Cerebellar cortex (tissue), 1 donor: ENCODE results near the gene PERM1.
"Not testable (repeated sequence)": the region's sequence is repeated elsewhere in the genome, so short reads cannot be mapped to it uniquely, and the experiment has no call there.

Experiments
- DNase-seq: peaks from one replicate; pipeline ENCODE4 v3.0.0-alpha.2; 2015; ENCODE audit warnings: low spot score

Gene PERM1

GRCh38 chr1:947958-948357 is 33.9 kb downstream of the PERM1 start:
- DNase-seq: no peak

DNA sequence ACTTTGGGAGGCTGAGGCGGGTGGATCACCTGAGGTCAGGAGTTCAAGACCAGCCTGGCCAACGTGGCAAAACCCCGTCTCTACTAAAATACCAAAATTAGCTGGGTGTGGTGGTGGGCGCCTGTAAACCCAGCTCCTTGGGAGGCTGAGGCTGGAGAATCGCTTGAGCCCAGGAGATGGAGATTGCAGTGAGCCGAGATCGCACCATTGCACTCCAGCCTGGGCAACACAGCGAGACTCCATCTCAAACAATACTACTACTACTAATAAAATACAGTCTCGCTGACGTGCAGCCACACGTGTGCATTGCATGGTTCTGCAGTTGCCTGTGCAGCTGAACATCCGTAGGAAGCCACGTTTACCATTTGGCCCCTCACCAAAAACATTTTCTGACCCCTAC is 35.1 kb downstream of the PERM1 start:
- not testable (repeated sequence) for DNase-seq

DNA sequence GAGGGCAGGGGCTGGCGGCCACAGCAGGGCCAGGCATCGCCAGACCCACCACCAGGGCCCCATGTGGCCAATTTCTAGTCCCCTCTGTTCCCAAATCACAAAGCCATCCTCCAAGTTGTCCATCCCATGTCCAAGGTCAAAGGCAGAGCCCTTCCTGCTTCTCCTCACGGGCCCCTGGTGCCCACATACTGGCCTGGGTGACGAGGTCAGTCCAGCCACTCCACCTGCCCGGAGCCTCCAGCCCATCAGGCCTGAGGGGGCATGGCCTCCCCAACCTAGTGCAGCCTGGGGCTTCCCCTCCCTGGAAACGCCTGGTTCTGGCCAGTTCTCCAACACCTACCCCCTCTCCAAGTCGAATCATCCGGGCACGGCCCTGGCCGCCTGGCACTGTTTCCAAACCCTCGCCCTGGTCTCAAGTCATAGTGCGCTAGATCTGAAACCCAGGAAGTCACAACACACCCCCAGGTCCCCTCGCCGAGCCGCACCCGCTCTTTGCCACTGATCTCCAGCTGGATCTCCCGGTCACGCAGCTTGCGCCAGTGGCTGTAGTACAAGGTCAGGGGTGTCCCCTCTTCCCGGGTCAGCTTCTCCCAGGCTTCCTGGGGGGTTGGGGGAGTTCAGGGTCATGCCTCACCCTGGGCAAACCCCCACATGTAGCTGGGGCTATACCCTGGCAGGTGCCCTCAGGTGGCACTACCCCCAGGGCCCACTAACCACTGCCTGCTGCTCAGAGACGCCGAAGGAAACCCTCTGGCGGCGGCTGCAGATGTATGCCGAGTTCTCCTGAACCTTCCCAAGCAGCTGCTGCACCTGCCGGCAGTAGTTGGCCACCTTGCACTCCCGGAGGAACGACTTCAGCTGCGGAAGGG is 36.0 kb downstream of the PERM1 start:
- peak; percentile 24 for DNase-seq

DNA sequence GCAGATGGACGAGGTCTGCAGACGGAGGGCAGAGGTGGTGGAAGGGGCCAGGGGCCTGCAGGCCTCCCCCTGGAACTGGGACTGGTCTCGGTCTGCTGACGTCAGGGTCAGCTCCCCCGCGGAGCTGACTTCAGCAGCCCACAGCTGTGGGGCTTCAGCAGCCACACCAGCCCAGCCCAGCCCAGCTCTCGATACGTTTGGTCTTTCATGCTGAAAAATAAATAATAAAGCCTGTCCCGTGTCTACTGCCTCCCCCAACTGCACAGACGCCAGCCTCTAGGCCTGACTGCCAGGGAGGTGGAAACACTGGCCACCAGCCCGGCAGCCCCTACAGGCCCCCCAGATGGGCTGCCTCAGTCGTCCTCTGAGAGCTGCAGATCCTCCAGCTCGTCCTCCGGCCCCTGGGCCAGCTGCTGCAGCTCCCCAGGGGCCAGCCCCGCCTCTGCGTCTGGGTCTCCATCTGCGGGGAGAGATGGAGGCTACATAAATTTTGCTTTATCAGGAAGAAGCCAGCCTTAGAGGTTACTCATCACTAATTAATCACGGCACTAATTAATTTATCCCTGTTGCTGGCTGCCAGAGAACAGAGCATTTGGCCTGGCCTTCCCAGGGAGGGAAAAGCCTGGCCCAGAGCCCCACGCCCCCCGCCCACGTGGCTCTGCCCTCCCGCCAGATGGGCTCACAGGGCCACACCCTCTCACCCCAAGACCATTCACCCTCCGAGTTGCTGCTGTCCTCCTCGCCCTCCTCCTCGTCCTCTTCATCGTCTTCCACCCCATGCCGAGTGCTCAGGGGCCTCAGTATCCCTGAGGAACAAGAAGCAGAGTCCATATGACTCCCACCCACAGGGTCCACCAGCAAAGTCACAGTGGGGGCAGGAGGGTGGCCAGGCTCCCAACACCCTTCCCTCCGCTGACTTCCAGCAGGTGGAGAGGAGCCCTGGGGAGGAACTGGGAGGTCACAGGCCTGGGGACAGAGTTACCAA is 37.3 kb downstream of the PERM1 start:
- DNase-seq: peak; percentile 69

- no peak for DNase-seq
These were observed 38.1 kb downstream of the PERM1 start for GRCh38 chr1:943545-944340.

DNA sequence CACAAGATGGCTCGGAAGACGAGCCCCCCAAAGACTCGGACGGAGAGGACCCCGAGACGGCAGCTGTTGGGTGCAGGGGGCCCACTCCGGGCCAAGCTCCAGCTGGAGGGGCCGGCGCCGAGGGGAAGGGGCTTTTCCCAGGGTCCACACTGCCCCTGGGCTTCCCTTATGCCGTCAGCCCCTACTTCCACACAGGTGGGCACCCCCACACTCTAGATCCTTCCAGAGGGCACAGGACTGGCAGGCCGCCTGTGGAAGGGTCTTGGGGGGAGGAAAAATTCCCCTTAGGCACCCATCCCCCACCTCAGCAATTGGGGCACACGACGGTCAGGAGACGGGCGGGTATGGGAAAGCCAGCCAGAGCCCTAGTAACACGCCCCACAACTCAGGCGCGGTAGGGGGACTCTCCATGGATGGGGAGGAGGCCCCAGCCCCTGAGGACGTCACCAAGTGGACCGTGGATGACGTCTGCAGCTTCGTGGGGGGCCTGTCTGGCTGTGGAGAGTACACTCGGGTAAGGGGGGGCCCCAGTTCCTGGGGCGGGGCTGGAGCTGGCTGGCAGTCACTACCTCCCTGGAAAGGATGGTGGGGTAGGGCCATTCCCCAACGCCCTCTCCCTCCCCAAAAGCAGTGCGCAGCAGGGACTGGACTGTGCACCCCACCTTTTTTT is 38.9 kb downstream of the PERM1 start:
- peak; percentile 61 for DNase-seq

DNA sequence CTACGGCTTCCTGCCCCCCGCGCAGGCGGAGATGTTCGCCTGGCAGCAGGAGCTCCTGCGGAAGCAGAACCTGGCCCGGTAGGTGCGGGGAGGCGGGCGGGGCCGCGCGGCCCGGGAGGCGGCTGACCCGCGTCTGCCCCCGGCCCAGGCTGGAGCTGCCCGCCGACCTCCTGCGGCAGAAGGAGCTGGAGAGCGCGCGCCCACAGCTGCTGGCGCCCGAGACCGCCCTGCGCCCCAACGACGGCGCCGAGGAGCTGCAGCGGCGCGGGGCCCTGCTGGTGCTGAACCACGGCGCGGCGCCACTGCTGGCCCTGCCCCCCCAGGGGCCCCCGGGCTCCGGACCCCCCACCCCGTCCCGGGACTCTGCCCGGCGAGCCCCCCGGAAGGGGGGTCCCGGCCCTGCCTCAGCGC is 39.5 kb downstream of the PERM1 start:
- DNase-seq: no peak

DNA sequence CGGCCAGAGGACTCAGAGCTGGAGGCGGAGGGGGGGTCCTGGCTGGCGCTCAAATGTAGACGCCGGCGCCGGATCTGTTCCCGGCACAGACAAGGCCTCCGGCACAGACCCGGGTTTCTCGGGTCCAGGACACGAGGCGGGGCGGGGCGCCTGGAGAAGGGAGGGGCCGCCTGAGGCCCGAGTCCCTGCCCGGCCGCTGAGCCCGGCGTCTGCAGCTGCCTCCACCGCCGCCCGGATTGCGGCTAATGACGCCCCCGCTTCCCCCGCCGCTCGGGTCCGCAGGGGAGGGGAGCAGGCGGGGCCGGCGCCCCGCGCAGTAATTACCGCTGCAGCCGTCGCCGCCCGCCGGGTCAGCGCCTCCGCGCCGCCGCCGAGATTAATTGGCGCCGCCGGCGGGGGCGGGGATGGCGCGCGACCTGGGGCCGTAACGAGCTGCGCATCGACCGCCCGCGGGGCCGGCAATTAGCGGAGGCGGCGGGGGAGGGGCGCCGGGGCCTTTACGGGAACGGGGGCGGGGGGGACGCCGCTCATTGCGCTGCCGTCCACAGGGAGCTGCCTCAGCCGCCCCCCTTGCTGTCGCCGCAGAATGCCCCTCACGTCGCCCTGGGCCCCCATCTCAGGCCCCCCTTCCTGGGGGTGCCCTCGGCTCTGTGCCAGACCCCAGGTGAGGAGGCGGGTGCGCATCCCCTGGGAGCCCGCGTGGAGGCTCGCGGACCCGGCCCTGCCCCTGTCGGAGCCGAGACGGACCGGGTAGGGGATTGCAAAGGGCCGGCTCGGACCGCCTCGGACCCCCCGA is 40.1 kb downstream of the PERM1 start:
- peak; percentile 79 for DNase-seq

GRCh38 chr1:941015-941587 is 40.8 kb downstream of the PERM1 start:
- DNase-seq: no peak

DNA sequence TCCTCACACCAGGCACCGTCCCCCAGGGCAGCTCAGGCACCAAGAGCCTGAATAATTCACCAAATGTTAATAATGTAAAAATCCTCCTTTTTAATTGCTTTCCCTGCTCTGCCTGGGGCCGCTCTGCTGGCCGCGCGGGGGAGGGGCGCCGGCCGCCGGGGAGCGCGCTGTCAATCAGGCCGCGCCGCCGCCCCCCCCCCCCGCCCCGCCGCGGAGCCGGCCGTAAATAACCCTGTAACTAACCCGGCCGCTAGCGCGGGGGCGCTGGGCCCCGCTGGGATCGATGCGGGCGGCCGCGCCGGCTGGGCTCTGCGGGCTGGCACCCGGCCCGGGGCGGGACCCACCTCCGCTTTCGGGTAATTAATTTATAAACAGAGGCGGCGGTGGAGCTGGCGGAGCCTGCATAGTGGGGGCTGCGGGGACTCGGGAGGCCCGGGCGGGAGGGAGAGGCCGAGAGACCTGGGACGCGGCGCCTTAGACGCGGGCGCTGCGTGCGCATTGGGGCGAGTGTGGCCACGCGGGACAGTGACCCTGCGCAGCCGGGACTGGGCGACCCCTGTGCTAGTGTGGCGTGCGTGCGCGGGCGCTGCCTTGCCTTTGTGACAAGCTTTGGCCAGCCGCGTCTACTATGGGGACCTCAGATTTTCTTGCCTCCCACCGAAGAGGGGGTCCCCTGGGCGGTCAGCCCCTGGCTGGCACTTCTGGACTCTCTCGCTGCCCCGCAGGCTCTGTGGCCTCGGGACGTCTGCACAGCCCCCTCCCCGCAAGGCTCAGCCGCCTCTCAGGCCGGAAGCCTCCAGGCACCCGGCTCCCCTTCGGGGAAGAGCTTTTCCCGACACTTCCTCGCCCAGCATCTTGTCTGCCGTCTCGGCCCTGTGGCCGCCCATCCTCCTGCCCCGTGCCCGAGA is 41.5 kb downstream of the PERM1 start:
- no peak for DNase-seq

DNA sequence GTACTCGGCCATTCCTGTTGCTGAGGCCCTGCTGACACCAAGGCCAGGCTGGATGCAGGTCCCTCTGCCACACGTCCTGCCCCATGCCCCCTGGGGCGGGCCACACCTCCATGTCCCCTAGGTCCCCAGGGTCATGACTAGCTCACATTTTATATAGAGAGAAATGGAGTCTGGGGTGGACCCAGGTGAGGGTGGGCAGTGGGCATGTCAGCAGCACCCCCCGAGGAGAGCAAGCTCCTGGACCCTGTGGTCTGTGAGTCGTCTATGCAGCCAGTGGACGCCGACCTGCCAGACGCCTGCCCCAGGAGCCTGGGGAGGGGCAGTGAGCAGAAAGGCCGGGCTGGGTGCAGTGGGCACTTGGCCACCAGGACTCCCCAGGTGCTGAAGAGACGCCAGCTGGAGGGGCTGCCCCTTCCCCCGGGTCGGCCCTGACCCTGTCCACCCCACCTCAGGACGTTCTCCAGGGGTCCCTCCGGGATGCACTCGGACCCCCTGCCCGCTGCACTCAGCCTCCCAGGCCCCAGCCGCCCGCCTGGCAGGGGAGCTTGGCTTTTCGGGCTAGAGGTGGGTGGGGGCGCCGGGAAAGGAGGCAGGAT is 42.3 kb downstream of the PERM1 start:
- DNase-seq: peak; percentile 50

DNA sequence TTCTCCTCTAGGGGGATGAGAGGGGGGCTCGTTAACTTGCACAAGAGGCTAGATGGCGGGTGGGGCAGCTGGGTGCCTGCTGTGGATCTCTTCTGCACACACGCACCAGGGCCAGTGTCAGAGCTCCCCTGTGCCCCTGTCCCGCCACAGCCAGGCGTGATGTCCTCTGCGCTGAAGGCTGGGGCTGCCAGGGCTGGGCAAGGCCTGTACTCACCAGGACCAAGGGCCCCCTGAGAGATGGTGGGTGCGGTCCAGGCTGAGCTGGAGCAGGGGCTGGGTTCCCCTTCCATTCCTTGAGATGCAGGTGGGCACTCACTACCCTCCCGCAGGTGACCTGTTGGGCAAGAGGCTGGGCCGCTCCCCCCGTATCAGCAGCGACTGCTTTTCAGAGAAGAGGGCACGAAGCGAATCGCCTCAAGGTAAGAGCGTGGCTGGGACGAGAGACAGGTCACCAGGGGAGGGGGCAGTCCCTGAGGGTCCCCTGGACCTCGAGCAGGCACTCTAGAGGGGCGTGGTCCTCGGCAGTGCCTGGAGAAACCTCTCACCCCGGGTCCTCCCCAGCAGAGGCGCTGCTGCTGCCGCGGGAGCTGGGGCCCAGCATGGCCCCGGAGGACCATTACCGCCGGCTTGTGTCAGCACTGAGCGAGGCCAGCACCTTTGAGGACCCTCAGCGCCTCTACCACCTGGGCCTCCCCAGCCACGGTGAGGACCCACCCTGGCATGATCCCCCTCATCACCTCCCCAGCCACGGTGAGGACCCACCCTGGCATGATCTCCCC is 43.0 kb downstream of the PERM1 start:
- DNase-seq: peak; percentile 63

DNA sequence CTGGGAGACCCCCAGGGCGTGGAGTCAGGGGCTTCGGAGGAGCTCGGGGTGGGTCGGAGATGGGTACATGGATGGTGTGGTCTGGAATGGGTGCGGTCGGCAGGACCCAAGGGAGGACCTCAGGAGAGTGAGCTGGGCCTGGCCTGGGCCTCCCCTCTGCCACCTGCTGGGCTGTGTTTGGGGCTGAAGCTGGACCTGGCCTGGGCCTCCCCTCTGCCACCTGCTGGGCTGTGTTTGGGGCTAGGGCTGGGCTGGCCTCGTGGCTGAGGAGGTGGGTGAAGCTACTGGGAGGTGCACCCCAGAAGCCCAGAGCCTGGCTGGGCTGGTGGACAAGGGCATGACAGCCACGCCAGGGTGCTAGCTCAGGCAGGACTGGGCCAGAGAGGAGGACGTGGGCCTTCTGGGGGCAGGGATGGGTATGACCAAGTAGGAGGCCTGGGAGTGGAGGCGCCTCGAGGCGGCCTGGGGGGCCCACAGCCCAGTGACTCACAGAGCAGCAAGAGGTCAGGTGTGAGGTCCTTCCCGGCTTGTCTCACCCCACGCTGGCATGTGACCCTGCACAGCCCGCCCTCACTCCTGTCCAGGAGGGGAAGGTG is 43.7 kb downstream of the PERM1 start:
- DNase-seq: peak; percentile 82

DNA sequence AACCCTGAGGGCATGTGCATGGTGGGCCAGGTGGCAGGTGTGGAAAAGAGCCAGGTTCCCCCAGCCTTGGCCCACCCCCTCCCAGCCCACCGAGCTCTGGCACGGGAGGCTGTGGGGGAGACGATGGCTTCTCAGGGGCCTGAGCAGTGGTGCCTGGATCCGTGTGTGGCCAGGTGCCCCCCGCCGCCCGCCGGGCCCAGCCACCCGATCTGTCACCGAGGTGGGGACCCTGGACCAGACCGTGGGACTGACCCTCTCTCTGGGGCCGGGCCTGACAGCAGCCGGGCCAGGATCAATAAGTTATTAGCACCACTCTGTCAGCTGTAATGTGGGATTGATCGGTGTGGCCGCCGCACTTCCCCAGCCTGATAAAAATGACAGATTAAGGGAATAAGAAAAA is 44.4 kb downstream of the PERM1 start:
- DNase-seq: no peak

GRCh38 chr1:936348-937264 is 45.3 kb downstream of the PERM1 start:
- no peak for DNase-seq

- peak; percentile 85 for DNase-seq
These were observed 46.1 kb downstream of the PERM1 start for GRCh38 chr1:935751-936231.
